Common myeloid progenitor, CD34-positive (primary cell): ENCODE data around the gene CAMKK2.
A peak's percentile ranks its signal among the peaks of the same experiment; 100 is the strongest.

Experiments used
- CTCF ChIA-PET: fragments of 350-600 bp; sonication (Branson Sonifier 250); formaldehyde crosslinking; loops from one replicate; lab custom pipeline; 2021; ENCODE audit warnings: antibody characterized with exemption; lab: Charles Lee
- POLR2A ChIA-PET: fragments of 350-600 bp; sonication (Branson Sonifier 250); formaldehyde crosslinking; loops from one replicate; lab custom pipeline; 2021; ENCODE audit warnings: antibody characterized with exemption; lab: Charles Lee
- DNase-seq, 3 donors: peaks; one replicate each; pipeline versions ENCODE4 v3.0.0 to v3.0.0-alpha.2; 2013
- H3K27ac ChIP-seq, 2 experiments: 1 replicate in 1 of 2; 2 replicates in 1 of 2; pipeline ENCODE4 v1.7.0; 2013; ENCODE audit warnings: inconsistent platforms in 2 of 2, low read length in 2 of 2, mild to moderate bottlenecking in 2 of 2, low read depth in 1 of 2, moderate library complexity in 1 of 2; ENCODE audit not compliant: severe bottlenecking in 2 of 2, insufficient read depth in 1 of 2, poor library complexity in 1 of 2
- H3K27me3 ChIP-seq, 5 experiments: replicated peaks in 2 of 5; 1 replicate in 3 of 5; 2 replicates in 2 of 5; pipeline versions ENCODE4 v1.6.1 to v1.7.0; 2013; ENCODE audit warnings: low read length in 4 of 5, mild to moderate bottlenecking in 2 of 5, moderate library complexity in 2 of 5, inconsistent platforms in 1 of 5; ENCODE audit not compliant: insufficient read depth in 5 of 5, control insufficient read depth in 4 of 5
- H3K36me3 ChIP-seq, 4 experiments: 1 replicate in 2 of 4; 2 replicates in 2 of 4; pipeline versions ENCODE4 v1.6.1 to v1.7.0; 2013; ENCODE audit warnings: low read length in 3 of 4, control low read depth in 1 of 4, mild to moderate bottlenecking in 1 of 4; ENCODE audit not compliant: control insufficient read depth in 4 of 4, insufficient read depth in 4 of 4
- H3K4me1 ChIP-seq, 4 experiments: 1 replicate in 3 of 4; 2 replicates in 1 of 4; pipeline versions ENCODE4 v1.6.1 to v1.7.1; 2013; ENCODE audit warnings: low read length in 3 of 4, mild to moderate bottlenecking in 3 of 4, control low read depth in 1 of 4, inconsistent platforms in 1 of 4, moderate library complexity in 1 of 4; ENCODE audit not compliant: control insufficient read depth in 4 of 4, insufficient read depth in 4 of 4; ENCODE audit errors: control extremely low read depth in 1 of 4
- H3K4me3 ChIP-seq, 7 experiments: 1 replicate in 4 of 7; 2 replicates in 3 of 7; pipeline versions ENCODE4 v1.5.1 to v1.7.0; 2013; ENCODE audit warnings: mild to moderate bottlenecking in 7 of 7, low read length in 6 of 7, moderate library complexity in 6 of 7, inconsistent platforms in 2 of 7, low read depth in 2 of 7, control low read depth in 1 of 7; ENCODE audit not compliant: insufficient read depth in 4 of 7, control insufficient read depth in 1 of 7; ENCODE audit errors: extremely low read depth in 1 of 7
- H3K9me3 ChIP-seq, 5 experiments: 1 replicate in 4 of 5; 2 replicates in 1 of 5; pipeline versions ENCODE4 v1.6.1 to v1.7.1; 2013; ENCODE audit warnings: low read length in 4 of 5, mild to moderate bottlenecking in 2 of 5, inconsistent platforms in 1 of 5, low read depth in 1 of 5, moderate library complexity in 1 of 5; ENCODE audit not compliant: control insufficient read depth in 4 of 5, insufficient read depth in 2 of 5; ENCODE audit errors: control extremely low read depth in 1 of 5
- WGBS: methylation state at CpG from one replicate; pipeline ENCODE4 v1.1.5; 2013; ENCODE audit not compliant: insufficient coverage; 5-methylcytosine and 5-hydroxymethylcytosine counted together

CAMKK2 gene

GRCh38 chr12:121223292-121224285 is 72.9 kb downstream of the CAMKK2 start:
- DNase-seq, result peak in 2 of 3 donors; percentile 68 to 70
- Histone ChIP-seq H3K4me3 (no peak overlapping the region), H3K27ac (no peak overlapping the region), H3K36me3 (peaks cover 7 to 39% (median 26%) of the 10 kb centered on the region in 4 experiments), H3K9me3 (no peaks in the 10 kb centered on the region), H3K27me3 (no peaks in the 10 kb centered on the region), H3K4me1 (peaks cover 3 to 24% (median 21%) of the 10 kb centered on the region in 4 experiments)
- ChIA-PET POLR2A (interaction anchor here (0.6 kb wide), 1 partner anchor 56 kb away, joined by 3 read pairs; no protein-coding TSS in a partner anchor), CTCF (interaction anchor here (0.9 to 3.2 kb wide), 12 partner anchors 11 to 164 kb away, joined by 3 to 14 read pairs (median 4); no protein-coding TSS in a partner anchor)
- WGBS, result 74% methylated on average over 12 of the region's 19 CpGs

- Histone ChIP-seq H3K27ac (no peak overlapping the region), H3K9me3 (no peaks in the 10 kb centered on the region), H3K4me1 (peaks cover 3 to 24% (median 21%) of the 10 kb centered on the region in 4 experiments), H3K4me3 (no peak overlapping the region), H3K36me3 (peaks cover 9 to 44% (median 28%) of the 10 kb centered on the region in 4 experiments), H3K27me3 (no peaks in the 10 kb centered on the region)
- POLR2A ChIA-PET, result interaction anchor here (0.6 kb wide), 1 partner anchor 56 kb away, joined by 3 read pairs; no protein-coding TSS in a partner anchor
- CTCF ChIA-PET, result interaction anchor here (1.0 to 3.2 kb wide), 4 partner anchors 16 to 217 kb away, joined by 3 to 14 read pairs (median 4); no protein-coding TSS in a partner anchor
- WGBS, result 87% methylated on average over 7 of the region's 10 CpGs
- DNase-seq, result peak in 2 of 3 donors; percentile 28 to 36
Observed at GRCh38 chr12:121222847-121223246, 73.7 kb downstream of the CAMKK2 start.

- ChIA-PET POLR2A (no interaction called here), CTCF (interaction anchor here (1.0 to 1.3 kb wide), 2 partner anchors 107 to 157 kb away, joined by 3 to 7 read pairs; no protein-coding TSS in a partner anchor)
- no peaks in the 10 kb centered on the region for H3K27me3 ChIP-seq
- WGBS, result 100% methylated on average over 2 of the region's 3 CpGs
- no peak for DNase-seq
- H3K9me3 ChIP-seq, result no peaks in the 10 kb centered on the region
- peaks cover 3 to 27% (median 21%) of the 10 kb centered on the region in 4 experiments for H3K4me1 ChIP-seq
- peaks cover 6 to 44% (median 32%) of the 10 kb centered on the region in 4 experiments for H3K36me3 ChIP-seq
- no peak overlapping the region for H3K4me3 ChIP-seq
- no peak overlapping the region for H3K27ac ChIP-seq
Observed at GRCh38 chr12:121219353-121219986, 77.0 kb downstream of the CAMKK2 start.

GRCh38 chr12:121218588-121219352 is 77.7 kb downstream of the CAMKK2 start:
- CTCF ChIA-PET, result interaction anchor here (1.0 to 1.4 kb wide), 4 partner anchors 10 to 156 kb away, joined by 3 to 7 read pairs (median 4); partner anchors contain the start of gene P2RX4
- H3K4me3 ChIP-seq, result no peak overlapping the region
- no peaks in the 10 kb centered on the region for H3K27me3 ChIP-seq
- H3K36me3 ChIP-seq, result peaks cover 6 to 44% (median 29%) of the 10 kb centered on the region in 4 experiments
- DNase-seq, result no peak
- H3K27ac ChIP-seq, result no peak overlapping the region
- no peaks in the 10 kb centered on the region for H3K9me3 ChIP-seq
- peaks cover 3 to 29% (median 16%) of the 10 kb centered on the region in 4 experiments for H3K4me1 ChIP-seq
- 98% methylated on average over 11 of the region's 18 CpGs for WGBS
- POLR2A ChIA-PET, result no interaction called here

GRCh38 chr12:121217761-121218160 is 78.7 kb downstream of the CAMKK2 start:
- POLR2A ChIA-PET, result no interaction called here
- Histone ChIP-seq H3K4me1 (peaks cover 0 to 21% (median 6%) of the 10 kb centered on the region in 4 experiments), H3K9me3 (no peaks in the 10 kb centered on the region), H3K27ac (no peak overlapping the region), H3K4me3 (no peak overlapping the region), H3K36me3 (peaks cover 6 to 43% (median 27%) of the 10 kb centered on the region in 4 experiments), H3K27me3 (no peaks in the 10 kb centered on the region)
- DNase-seq, result no peak
- 99% methylated on average over 5 of the region's 5 CpGs for WGBS
- CTCF ChIA-PET, result interaction anchor here (1.1 to 2.1 kb wide), 4 partner anchors 9 to 156 kb away, joined by 3 to 10 read pairs (median 4); partner anchors contain the start of gene P2RX4

GRCh38 chr12:121217063-121217462 is 79.4 kb downstream of the CAMKK2 start:
- H3K27me3 ChIP-seq, result no peaks in the 10 kb centered on the region
- POLR2A ChIA-PET, result no interaction called here
- CTCF ChIA-PET, result interaction anchor here (0.6 to 2.1 kb wide), 6 partner anchors 11 to 212 kb away, joined by 3 to 10 read pairs (median 3); no protein-coding TSS in a partner anchor

More at GRCh38 chr12:121217063-121217462, 79.4 kb downstream of the CAMKK2 start:
- WGBS, result 98% methylated on average over 8 of the region's 8 CpGs
- Histone ChIP-seq H3K36me3 (peaks cover 2 to 39% (median 25%) of the 10 kb centered on the region in 4 experiments), H3K4me1 (peaks cover 0 to 19% (median 4%) of the 10 kb centered on the region in 4 experiments), H3K9me3 (no peaks in the 10 kb centered on the region), H3K27ac (no peak overlapping the region), H3K4me3 (no peak overlapping the region)
- DNase-seq, result no peak
